Breast epithelium (tissue), 4 donors: Measurements from ENCODE around the gene LEFTY2. TPM values are rescaled to one million over a fixed set of nuclear protein-coding genes. Genes with fewer than 3 reads are reported as not detected.

Experiments
- DNase-seq, 2 donors: peaks; one replicate each; pipeline ENCODE4 v3.0.0-alpha.2; 2019; ENCODE audit warnings: low spot score in 2 of 2
- H3K27ac ChIP-seq, 2 donors: fragments of 200-600 bp; sonication (generic) in 1 of 2; one replicate each; pipeline ENCODE4 v1.5.1; 2016 to 2019; ENCODE audit warnings: mild to moderate bottlenecking in 1 of 2
- H3K27me3 ChIP-seq, 2 donors: fragments of 200-600 bp; sonication (generic) in 1 of 2; one replicate each; pipeline versions ENCODE4 v1.5.1 to v1.6.0; 2017 to 2019; ENCODE audit warnings: control low read depth in 1 of 2, mild to moderate bottlenecking in 1 of 2
- H3K36me3 ChIP-seq: fragments of 200-600 bp; one replicate; pipeline ENCODE4 v1.5.1; 2019
- H3K4me1 ChIP-seq, 2 donors: fragments of 200-600 bp; sonication (generic); one replicate each; pipeline ENCODE4 v1.5.1; 2016 to 2019; ENCODE audit warnings: control low read depth in 1 of 2
- H3K4me3 ChIP-seq, 3 donors: fragments of 200-600 bp; sonication (generic); 1 replicate in 2 of 3; 2 replicates in 1 of 3; pipeline ENCODE4 v1.5.1; 2016 to 2019; ENCODE audit warnings: mild to moderate bottlenecking in 3 of 3, moderate library complexity in 2 of 3
- H3K9me3 ChIP-seq, 2 donors: fragments of 200-600 bp; sonication (generic) in 1 of 2; one replicate each; pipeline ENCODE4 v1.5.1; 2016 to 2019; ENCODE audit warnings: control low read depth in 1 of 2
- POLR2A ChIP-seq: fragments of 450-650 bp; IDR thresholded peaks from one replicate; pipeline ENCODE4 v1.6.1; 2016; ENCODE audit warnings: antibody characterized with exemption, mild to moderate bottlenecking, moderate library complexity
- POLR2AphosphoS5 ChIP-seq, 3 donors: sonication (generic); formaldehyde crosslinking; IDR thresholded peaks; one replicate each; pipeline ENCODE4 v1.6.1; 2017; ENCODE audit warnings: antibody characterized with exemption in 3 of 3
- intact Hi-C: fragments of 100-400 bp; cut with DNase I; formaldehyde crosslinking; loops from one replicate; pipeline ENCODE4 v1.15.1; 2023; ENCODE audit warnings: low total_unique reads
- total RNA-seq, 3 donors: library from RNA; depleted of rRNA; stranded (reverse); fragments of >200 nt; gene quantifications; one replicate each; pipeline ENCODE4 v1.1.0, GENCODE V29; 2016
- TF ChIP-seq, protein P1 (sequence below), 3 donors: fragments of 450-650 bp; IDR thresholded peaks; one replicate each; pipeline ENCODE4 v1.5.1; 2016 to 2017; ENCODE audit warnings: antibody characterized with exemption in 3 of 3, mild to moderate bottlenecking in 3 of 3, moderate library complexity in 3 of 3

The LEFTY2 gene
- total RNA-seq, 3 donors from 2014 or later, result 0.88 to 0.96 TPM; not detected in 1

DNA sequence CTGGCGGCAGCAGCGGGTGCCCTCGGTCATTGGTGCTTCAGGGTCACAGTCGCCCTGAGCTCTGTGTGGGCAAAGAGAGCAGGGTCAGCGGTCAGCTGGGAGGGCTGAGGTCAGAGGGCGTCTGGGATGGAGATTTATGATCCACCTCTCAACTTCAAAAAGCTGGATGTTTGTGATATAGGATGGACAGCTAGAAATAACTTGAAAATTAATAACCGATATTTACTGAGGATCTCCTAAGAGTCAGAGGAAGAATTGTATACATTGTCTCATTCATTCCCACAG lies 54.0 kb downstream of the LEFTY2 start:
- H3K27me3 ChIP-seq, result no peaks in the 10 kb centered on the region
- H3K9me3 ChIP-seq, result no peaks in the 10 kb centered on the region
- no peak overlapping the region for H3K4me3 ChIP-seq
- TF ChIP-seq, protein P1, sequence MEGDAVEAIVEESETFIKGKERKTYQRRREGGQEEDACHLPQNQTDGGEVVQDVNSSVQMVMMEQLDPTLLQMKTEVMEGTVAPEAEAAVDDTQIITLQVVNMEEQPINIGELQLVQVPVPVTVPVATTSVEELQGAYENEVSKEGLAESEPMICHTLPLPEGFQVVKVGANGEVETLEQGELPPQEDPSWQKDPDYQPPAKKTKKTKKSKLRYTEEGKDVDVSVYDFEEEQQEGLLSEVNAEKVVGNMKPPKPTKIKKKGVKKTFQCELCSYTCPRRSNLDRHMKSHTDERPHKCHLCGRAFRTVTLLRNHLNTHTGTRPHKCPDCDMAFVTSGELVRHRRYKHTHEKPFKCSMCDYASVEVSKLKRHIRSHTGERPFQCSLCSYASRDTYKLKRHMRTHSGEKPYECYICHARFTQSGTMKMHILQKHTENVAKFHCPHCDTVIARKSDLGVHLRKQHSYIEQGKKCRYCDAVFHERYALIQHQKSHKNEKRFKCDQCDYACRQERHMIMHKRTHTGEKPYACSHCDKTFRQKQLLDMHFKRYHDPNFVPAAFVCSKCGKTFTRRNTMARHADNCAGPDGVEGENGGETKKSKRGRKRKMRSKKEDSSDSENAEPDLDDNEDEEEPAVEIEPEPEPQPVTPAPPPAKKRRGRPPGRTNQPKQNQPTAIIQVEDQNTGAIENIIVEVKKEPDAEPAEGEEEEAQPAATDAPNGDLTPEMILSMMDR (IDR thresholded peaks at IDR 0.05), result no peak
- no peak for TF ChIP-seq POLR2AphosphoS5 (IDR thresholded peaks at IDR 0.05)
- TF ChIP-seq POLR2A, result no peak
- peaks cover 0 to 5% of the 10 kb centered on the region in 2 donors for H3K4me1 ChIP-seq
- intact Hi-C loops, result no loop called here
- DNase-seq, result no peak
- H3K36me3 ChIP-seq, result no peaks in the 10 kb centered on the region
- no peak overlapping the region for H3K27ac ChIP-seq

Other genes starting within 250 kb of the LEFTY2 start
- gene SRP9, start 163.4 kb downstream of the LEFTY2 start, total RNA-seq, result 100 to 1,000 TPM; 168 to 251 (median 205) TPM
- 100 to 1,000 TPM in 1 of 3 donors, 10 to 100 TPM in 2; 63.6 to 168 (median 67.3) TPM for gene EPHX1, start 131.1 kb downstream of the LEFTY2 start, total RNA-seq
- gene TMEM63A, start 58.8 kb downstream of the LEFTY2 start, total RNA-seq, result 10 to 100 TPM; 69.6 to 88.0 (median 80.6) TPM
- under 1 TPM in 1 of 3 donors, not detected in 2; 0.48 TPM for gene LEFTY1, start 52.1 kb downstream of the LEFTY2 start, total RNA-seq
- 10 to 100 TPM; 40.2 to 49.3 (median 47.9) TPM for gene PYCR2, start 17.0 kb downstream of the LEFTY2 start, total RNA-seq
- 10 to 100 TPM; 17.6 to 25.3 (median 22.0) TPM for gene SDE2, start 58.1 kb upstream of the LEFTY2 start, total RNA-seq
- 100 to 1,000 TPM; 287 to 603 (median 462) TPM for gene H3-3A, start 121.5 kb upstream of the LEFTY2 start, total RNA-seq
- 10 to 100 TPM; 52.4 to 63.9 (median 54.4) TPM for gene ACBD3, start 245.5 kb upstream of the LEFTY2 start, total RNA-seq